H9 (cell line): ENCODE results near the gene MYMK. TPM values are rescaled to one million over a fixed set of nuclear protein-coding genes. Genes with fewer than 3 reads are reported as not detected.

ENCODE experiments used
- DNase-seq: peaks from one replicate; pipeline ENCODE4 v3.0.0-alpha.2; 2017
- H2AFZ ChIP-seq: one replicate; pipeline ENCODE4 v1.6.1; 2013; ENCODE audit warnings: mild to moderate bottlenecking, low read length, control low read depth, moderate library complexity
- H2AK5ac ChIP-seq: 2 replicates; pipeline ENCODE4 v1.6.1; 2013; ENCODE audit warnings: low read length, control low read depth, mixed read lengths; ENCODE audit not compliant: insufficient read length
- H2BK120ac ChIP-seq: one replicate; pipeline ENCODE4 v1.6.1; 2013; ENCODE audit warnings: low read depth, mild to moderate bottlenecking, low read length, control low read depth, inconsistent platforms; ENCODE audit not compliant: poor library complexity, severe bottlenecking
- H2BK12ac ChIP-seq: 2 replicates; pipeline ENCODE4 v1.6.1; 2013; ENCODE audit warnings: low read length, control low read depth, mixed read lengths, low read depth; ENCODE audit not compliant: insufficient read length
- H2BK15ac ChIP-seq: 2 replicates; pipeline ENCODE4 v1.6.1; 2013; ENCODE audit warnings: low read depth, low read length, control low read depth
- H2BK20ac ChIP-seq: one replicate; pipeline ENCODE4 v1.6.1; 2013; ENCODE audit warnings: low read depth, mild to moderate bottlenecking, low read length, control low read depth, inconsistent platforms; ENCODE audit not compliant: poor library complexity, severe bottlenecking
- H2BK5ac ChIP-seq: 2 replicates; pipeline ENCODE4 v1.6.1; 2013; ENCODE audit warnings: low read length, control low read depth, mixed read lengths; ENCODE audit not compliant: insufficient read length
- H3K14ac ChIP-seq: 2 replicates; pipeline ENCODE4 v1.6.1; 2013; ENCODE audit warnings: low read length, control low read depth; ENCODE audit not compliant: insufficient read depth
- H3K18ac ChIP-seq: 2 replicates; pipeline ENCODE4 v1.6.1; 2013; ENCODE audit warnings: low read depth, mild to moderate bottlenecking, mixed read lengths, low read length, control low read depth; ENCODE audit not compliant: insufficient read length
- H3K23ac ChIP-seq: 2 replicates; pipeline ENCODE4 v1.6.1; 2013; ENCODE audit warnings: low read length, control low read depth, mixed read lengths, low read depth; ENCODE audit not compliant: insufficient read length
- H3K23me2 ChIP-seq: 2 replicates; pipeline ENCODE4 v1.6.1; 2013; ENCODE audit warnings: low read depth, mild to moderate bottlenecking, mixed read lengths, low read length, control low read depth; ENCODE audit not compliant: insufficient read length, poor library complexity, severe bottlenecking
- H3K27ac ChIP-seq: 2 replicates; pipeline ENCODE4 v1.5.1; 2013; ENCODE audit warnings: low read length, control low read depth, mixed read lengths, low read depth; ENCODE audit not compliant: insufficient read length
- H3K27me3 ChIP-seq: 2 replicates; pipeline ENCODE4 v1.6.1; 2013; ENCODE audit warnings: low read length, control low read depth, inconsistent platforms; ENCODE audit not compliant: insufficient read depth
- H3K4ac ChIP-seq: 2 replicates; pipeline ENCODE4 v1.6.1; 2013; ENCODE audit warnings: low read depth, mild to moderate bottlenecking, control low read depth, inconsistent platforms, low read length, moderate library complexity
- H3K4me1 ChIP-seq: 2 replicates; pipeline ENCODE4 v1.6.1; 2013; ENCODE audit warnings: low read length, control low read depth, inconsistent platforms; ENCODE audit not compliant: insufficient read depth
- H3K4me2 ChIP-seq: 2 replicates; pipeline ENCODE4 v1.6.1; 2013; ENCODE audit warnings: low read length, control low read depth, mixed read lengths; ENCODE audit not compliant: insufficient read length, insufficient read depth
- H3K56ac ChIP-seq: 2 replicates; pipeline ENCODE4 v1.6.1; 2013; ENCODE audit warnings: low read depth, mild to moderate bottlenecking, mixed read lengths, low read length, control low read depth; ENCODE audit not compliant: insufficient read length
- H3K79me1 ChIP-seq: 2 replicates; pipeline ENCODE4 v1.6.1; 2013; ENCODE audit warnings: low read depth, mild to moderate bottlenecking, moderate library complexity, low read length, control low read depth, inconsistent platforms; ENCODE audit not compliant: insufficient read depth, poor library complexity, severe bottlenecking
- H3K79me2 ChIP-seq: 2 replicates; pipeline ENCODE4 v1.6.1; 2013; ENCODE audit warnings: low read length, control low read depth, inconsistent platforms; ENCODE audit not compliant: insufficient read depth
- H3K9ac ChIP-seq: 2 replicates; pipeline ENCODE4 v1.6.1; 2013; ENCODE audit warnings: low read length, control low read depth, mixed read lengths; ENCODE audit not compliant: insufficient read length; ENCODE audit errors: extremely low read depth
- H3K9me3 ChIP-seq: one replicate; pipeline ENCODE4 v1.6.1; 2013; ENCODE audit warnings: low read depth, low read length, inconsistent platforms; ENCODE audit not compliant: control insufficient read depth
- H3T11ph ChIP-seq: one replicate; pipeline ENCODE4 v1.6.1; 2013; ENCODE audit warnings: mild to moderate bottlenecking, low read length, control low read depth, inconsistent platforms
- H4K20me1 ChIP-seq: one replicate; pipeline ENCODE4 v1.6.1; 2013; ENCODE audit not compliant: control insufficient read depth, insufficient read length, insufficient read depth
- H4K5ac ChIP-seq: 2 replicates; pipeline ENCODE4 v1.6.1; 2013; ENCODE audit warnings: low read depth, mild to moderate bottlenecking, mixed read lengths, low read length, control low read depth; ENCODE audit not compliant: insufficient read length
- H4K8ac ChIP-seq: replicated peaks from 2 replicates; pipeline ENCODE4 v1.6.1; 2013; ENCODE audit warnings: low read length, control low read depth, mixed read lengths, low read depth; ENCODE audit not compliant: insufficient read length
- H4K91ac ChIP-seq: 2 replicates; pipeline ENCODE4 v1.6.1; 2013; ENCODE audit warnings: low read depth, mild to moderate bottlenecking, moderate library complexity, mixed read lengths, low read length, control low read depth; ENCODE audit not compliant: insufficient read length
- H3K27ac Mint-ChIP-seq, 3 experiments: 2 replicates in 2 of 3; 3 replicates in 1 of 3; pipeline ENCODE4 v1.8.0; 2020 to 2021; ENCODE audit warnings: mixed read lengths in 3 of 3, mild to moderate bottlenecking in 1 of 3, moderate library complexity in 1 of 3
- H3K27me3 Mint-ChIP-seq: 2 replicates; pipeline ENCODE4 v1.8.0; 2021; ENCODE audit warnings: low read depth, mild to moderate bottlenecking, moderate library complexity, mixed read lengths
- H3K36me3 Mint-ChIP-seq, 3 experiments: 2 replicates in 2 of 3; 3 replicates in 1 of 3; pipeline ENCODE4 v1.8.0; 2020 to 2021; ENCODE audit warnings: low read depth in 3 of 3, mixed read lengths in 3 of 3; ENCODE audit not compliant: insufficient read depth in 1 of 3
- H3K4me1 Mint-ChIP-seq, 2 experiments: 2 replicates each; pipeline ENCODE4 v1.8.0; 2020; ENCODE audit warnings: mixed read lengths in 2 of 2
- H3K4me3 Mint-ChIP-seq, 2 experiments: 2 replicates in 1 of 2; 3 replicates in 1 of 2; pipeline ENCODE4 v1.8.0; 2020 to 2021; ENCODE audit warnings: mild to moderate bottlenecking in 2 of 2, mixed read lengths in 2 of 2, moderate library complexity in 1 of 2
- H3K9me3 Mint-ChIP-seq, 2 experiments: 2 replicates in 1 of 2; 3 replicates in 1 of 2; pipeline ENCODE4 v1.8.0; 2020; ENCODE audit warnings: mild to moderate bottlenecking in 2 of 2, mixed read lengths in 2 of 2, moderate library complexity in 1 of 2
- WGBS: extraction: QIAGEN DNeasy Blood & Tissue Kit; methylation state at CpG from one replicate; pipeline ENCODE4 v1.1.7; 2013; ENCODE audit warnings: missing lambda C conversion rate, low lambda C conversion rate, mixed read lengths; ENCODE audit not compliant: insufficient read length; ENCODE audit errors: extremely low coverage; 5-methylcytosine and 5-hydroxymethylcytosine counted together
- total RNA-seq: library from RNA; stranded (reverse); gene quantifications from 2 replicates; pipeline ENCODE4 v1.2.1, GENCODE V29; 2021
- TF ChIP-seq, protein P1 (sequence below): fragments of 200-600 bp; sonication (generic); conservative IDR thresholded peaks from 3 replicates; pipeline ENCODE4 v1.8.0; 2021; ENCODE audit warnings: antibody characterized with exemption, mild to moderate bottlenecking

MYMK gene
- total RNA-seq, 1 experiment from 2014 or later, result not detected

DNA sequence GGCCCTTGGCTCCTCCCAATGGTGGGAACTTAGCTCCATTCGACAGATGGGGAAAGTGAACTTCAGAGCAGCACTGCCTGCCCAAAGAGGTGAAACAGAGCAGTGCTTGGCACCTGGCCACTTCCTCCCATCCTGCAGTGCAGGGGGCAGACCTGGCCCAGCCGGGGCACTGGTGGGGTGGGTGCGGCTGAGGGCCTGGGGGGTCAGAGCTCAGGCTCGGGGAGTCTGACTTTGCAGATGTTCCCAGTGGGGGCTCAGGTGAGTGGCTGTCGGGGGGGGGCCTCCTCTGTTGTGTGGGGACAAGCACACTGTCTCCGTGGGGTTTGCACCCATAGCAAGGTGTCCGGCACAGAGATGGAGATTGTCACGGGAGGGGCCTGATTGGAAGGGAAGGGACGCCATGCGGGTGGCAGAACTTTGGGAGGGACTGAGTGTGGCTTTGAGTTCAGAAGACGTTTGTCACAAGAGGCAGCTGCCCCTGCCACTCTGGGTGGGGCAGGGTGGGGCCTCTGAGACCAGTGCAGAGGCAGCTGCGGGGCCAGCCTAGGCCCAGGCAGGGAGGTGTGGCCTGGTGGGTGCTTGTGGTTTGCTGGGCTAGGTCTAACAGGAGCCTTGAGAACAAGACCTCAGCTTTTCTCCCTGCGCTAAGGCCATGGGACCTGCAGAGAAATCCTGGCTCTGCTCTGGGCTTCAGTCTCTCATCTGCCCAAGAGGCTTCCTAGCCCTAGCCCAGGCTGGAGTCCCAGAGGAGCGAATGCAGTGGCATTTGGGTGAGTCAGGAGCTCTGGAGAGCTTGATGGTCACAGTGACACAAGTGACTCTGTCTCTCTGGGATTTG, 2.5 kb downstream of the MYMK start:
- Histone ChIP-seq H3K79me1 (no peaks in the 10 kb centered on the region), H3K23me2 (no peaks in the 10 kb centered on the region), H4K5ac (no peak overlapping the region), H2BK120ac (no peak overlapping the region), H3K9ac (no peak overlapping the region), H3T11ph (no peak overlapping the region), H2AK5ac (no peak overlapping the region), H2BK12ac (no peak overlapping the region), H4K91ac (no peak overlapping the region), H3K14ac (no peak overlapping the region), H4K8ac (no peak overlapping the region), H3K9me3 (no peaks in the 10 kb centered on the region), H2BK20ac (no peak overlapping the region), H2BK5ac (no peak overlapping the region), H2AFZ (no peak overlapping the region), H3K4ac (no peak overlapping the region), H3K18ac (no peak overlapping the region), H3K56ac (no peak overlapping the region), H3K27ac (no peak overlapping the region), H3K27me3 (no peaks in the 10 kb centered on the region), H3K4me2 (no peak overlapping the region), H3K4me1 (peaks cover 4% of the 10 kb centered on the region; the same call in 1 of the 2 replicates), H4K20me1 (no peaks in the 10 kb centered on the region), H3K23ac (no peak overlapping the region), H2BK15ac (no peak overlapping the region), H3K79me2 (no peaks in the 10 kb centered on the region)
- peaks cover 19% of the 10 kb centered on the region for H3K27me3 Mint-ChIP-seq
- peak overlapping the region in 1 of 3 experiments; percentile 56; a peak in 1 of 7 replicates for H3K27ac Mint-ChIP-seq
- DNase-seq, result no peak
- no peaks in the 10 kb centered on the region for H3K9me3 Mint-ChIP-seq
- peaks cover 19% of the 10 kb centered on the region in 2 experiments for H3K4me1 Mint-ChIP-seq
- H3K36me3 Mint-ChIP-seq, result no peaks in the 10 kb centered on the region
- H3K4me3 Mint-ChIP-seq, result no peak overlapping the region
- TF ChIP-seq, protein P1, sequence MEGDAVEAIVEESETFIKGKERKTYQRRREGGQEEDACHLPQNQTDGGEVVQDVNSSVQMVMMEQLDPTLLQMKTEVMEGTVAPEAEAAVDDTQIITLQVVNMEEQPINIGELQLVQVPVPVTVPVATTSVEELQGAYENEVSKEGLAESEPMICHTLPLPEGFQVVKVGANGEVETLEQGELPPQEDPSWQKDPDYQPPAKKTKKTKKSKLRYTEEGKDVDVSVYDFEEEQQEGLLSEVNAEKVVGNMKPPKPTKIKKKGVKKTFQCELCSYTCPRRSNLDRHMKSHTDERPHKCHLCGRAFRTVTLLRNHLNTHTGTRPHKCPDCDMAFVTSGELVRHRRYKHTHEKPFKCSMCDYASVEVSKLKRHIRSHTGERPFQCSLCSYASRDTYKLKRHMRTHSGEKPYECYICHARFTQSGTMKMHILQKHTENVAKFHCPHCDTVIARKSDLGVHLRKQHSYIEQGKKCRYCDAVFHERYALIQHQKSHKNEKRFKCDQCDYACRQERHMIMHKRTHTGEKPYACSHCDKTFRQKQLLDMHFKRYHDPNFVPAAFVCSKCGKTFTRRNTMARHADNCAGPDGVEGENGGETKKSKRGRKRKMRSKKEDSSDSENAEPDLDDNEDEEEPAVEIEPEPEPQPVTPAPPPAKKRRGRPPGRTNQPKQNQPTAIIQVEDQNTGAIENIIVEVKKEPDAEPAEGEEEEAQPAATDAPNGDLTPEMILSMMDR, result no peak
- no CpG with 5 or more reads among the region's 14 CpGs for WGBS
